HuH-7 (cell line): ENCODE data around the gene LACRT.
"Not testable (repeated sequence)": the region's sequence is repeated elsewhere in the genome, so short reads cannot be mapped to it uniquely, and the experiment has no call there.

Source experiments
- DNase-seq: peaks from one replicate; pipeline ENCODE4 v3.0.0; 2011; ENCODE audit warnings: low spot score

The LACRT gene, protein sequence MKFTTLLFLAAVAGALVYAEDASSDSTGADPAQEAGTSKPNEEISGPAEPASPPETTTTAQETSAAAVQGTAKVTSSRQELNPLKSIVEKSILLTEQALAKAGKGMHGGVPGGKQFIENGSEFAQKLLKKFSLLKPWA

DNA sequence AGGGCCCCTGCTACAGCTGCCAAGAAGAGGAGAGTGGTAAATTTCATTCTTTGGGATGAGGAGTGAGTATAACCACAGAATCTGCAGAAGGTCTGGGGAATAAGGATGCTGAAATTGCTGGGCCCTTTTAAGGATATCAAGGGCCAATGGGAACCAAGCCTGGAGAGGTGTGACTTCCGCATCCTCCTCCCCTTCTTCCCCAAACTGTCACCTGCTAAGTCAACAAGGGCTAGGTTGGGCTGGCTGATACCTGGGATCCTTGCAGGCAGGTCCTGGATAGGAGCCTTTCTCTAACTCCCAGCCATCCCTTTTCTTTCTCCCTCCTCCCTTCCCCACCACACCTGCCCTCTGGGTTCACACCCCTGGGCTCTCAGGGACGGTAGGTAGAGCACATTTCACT, at the start of gene LACRT:
TSS of gene LACRT (minus strand) at position 101 of the 400 bp plus-strand sequence. CDS start at position 47, 54 bp downstream.
- DNase-seq, result no peak

DNA sequence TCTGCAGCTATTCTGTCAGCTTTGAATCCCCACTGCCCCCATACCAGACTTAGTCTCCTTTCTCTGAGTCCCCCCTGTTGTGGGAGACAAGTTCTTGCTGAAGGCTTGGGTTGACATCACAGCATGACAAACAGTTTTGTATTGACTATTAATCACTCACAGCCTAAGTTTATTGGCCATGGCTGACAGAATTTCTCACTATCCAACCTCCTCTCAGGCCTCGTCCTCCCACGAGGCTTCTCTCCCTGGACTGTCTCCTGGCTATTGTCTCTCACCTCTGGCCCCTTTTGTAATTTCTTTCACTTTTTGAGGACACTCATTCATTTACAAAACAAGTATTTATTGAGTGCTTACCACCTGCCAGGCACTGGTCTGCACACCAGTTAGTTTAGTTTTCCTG, 48.7 kb upstream of the LACRT start:
- DNase-seq, result no peak

DNA sequence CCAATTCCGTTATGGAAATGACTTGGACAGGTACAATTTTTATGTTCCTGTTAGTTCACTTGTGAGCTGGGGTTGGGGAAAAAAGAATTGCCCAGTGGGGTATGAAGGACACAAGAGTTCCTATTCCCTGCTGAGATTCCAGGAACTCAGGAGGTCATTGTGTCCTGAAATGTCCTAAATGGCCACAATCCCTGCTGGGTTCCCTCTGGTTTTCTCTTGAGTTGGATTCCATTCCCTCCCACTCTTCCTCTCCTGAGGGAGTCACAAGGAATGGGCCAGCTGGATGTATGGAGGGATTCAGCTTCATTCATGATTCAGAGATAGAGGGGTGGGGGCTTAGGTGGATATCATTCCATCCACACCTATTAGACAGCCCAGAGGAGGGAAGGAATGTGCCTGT, 48.0 kb upstream of the LACRT start:
- no peak for DNase-seq

DNA sequence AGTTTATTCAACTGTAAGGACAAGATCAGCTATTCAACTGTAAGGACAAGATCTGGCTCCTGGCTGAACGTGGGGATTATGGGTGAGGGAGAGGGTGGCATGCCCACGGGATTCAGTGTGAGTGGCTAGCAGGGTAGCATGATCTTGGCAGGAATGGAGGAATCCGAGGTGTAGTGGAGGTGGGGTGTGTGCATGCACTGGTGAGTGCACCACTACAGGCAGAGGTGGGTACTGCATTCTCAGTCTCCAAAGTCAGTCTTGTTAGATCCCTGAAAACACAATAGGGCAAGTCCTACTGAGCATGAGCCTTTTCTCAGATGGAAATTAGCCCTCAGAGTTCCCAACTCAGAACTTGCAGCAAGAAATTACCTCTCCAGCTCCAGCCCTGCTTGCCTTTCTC, 45.7 kb upstream of the LACRT start:
- peak; percentile 56 for DNase-seq

DNA sequence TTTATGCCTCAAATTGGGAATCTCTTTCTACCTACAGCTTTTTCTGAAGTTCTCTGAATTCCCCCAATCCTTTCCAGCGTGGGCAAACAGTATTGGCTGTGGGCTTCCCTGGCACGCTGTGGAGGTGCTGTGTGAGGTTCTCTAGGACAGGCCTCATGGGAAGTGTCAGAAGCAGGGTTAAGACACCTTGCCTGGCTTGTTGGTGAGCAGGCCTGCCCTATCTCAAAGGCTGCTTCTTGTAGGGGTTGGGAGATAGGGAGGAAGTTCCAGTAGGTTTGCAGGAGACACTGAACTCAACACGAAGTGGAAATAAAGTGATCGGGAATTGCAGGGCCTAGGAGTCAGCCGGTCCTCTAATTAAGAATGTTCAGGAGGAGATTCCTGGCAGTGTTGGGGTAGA, 43.4 kb upstream of the LACRT start:
- no peak for DNase-seq

DNA sequence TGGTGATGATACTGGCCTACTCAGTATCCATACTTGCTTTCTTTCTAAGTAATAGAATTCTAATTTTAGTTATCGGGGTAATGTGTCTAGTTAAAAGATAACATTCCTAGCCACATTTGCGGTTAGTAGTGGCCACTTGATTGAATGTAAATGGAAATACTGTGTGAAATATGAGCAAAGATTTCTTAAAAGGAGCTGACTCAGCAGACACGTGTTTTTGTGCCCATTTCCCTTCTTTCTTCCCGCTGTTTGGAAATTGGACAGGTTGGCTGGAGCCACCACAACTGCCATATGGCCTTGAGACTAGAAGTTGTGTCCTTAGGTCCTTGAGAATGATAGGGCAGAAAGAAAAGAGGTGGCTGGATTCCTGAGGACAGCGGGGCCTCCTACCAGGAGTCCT, 33.2 kb upstream of the LACRT start:
- no peak for DNase-seq

DNA sequence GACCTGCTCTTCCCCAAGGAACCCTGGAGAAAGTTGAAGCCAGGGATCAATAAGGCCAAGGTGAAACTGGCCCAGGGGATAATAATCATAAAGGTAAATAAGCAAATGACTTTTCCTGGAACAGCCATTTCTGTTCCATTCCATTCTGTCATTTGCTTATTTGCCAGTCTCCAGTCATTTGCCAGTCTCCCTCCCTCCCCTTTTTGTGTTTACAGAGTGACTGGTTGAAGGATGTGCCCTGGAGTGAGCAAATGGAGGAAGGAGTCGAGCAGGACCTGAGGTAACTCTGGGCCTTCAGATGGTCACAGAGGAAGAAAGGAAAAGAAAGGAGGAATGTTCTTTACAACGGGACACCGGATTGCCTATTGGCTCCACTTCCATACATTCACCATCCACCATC, 31.3 kb upstream of the LACRT start:
- DNase-seq, result no peak

DNA sequence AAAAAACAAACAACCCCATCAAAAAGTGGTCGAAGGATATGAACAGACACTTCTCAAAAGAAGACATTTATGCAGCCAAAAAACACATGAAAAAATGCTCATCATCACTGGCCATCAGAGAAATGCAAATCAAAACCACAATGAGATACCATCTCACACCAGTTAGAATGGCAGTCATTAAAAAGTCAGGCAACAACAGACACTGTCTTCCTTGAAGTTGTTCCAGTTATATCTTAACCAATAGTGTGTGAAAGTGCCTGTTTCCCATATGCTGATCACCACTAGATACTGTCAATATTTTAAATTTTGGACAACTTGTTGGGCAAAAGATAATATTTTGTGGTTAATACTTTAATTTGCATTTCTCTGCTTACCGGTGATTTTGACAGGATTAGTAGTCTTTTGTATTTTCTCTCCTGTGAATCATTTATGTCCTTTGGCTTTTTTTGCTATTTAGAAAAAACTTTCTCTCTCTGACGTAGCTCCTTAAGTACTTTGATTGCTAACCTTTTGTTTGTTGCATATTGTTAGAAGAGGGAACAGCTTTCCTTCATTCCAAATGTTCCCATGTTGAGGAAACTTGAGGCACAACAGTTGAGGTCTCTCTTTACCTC, 30.4 kb upstream of the LACRT start:
- not testable (repeated sequence) for DNase-seq

DNA sequence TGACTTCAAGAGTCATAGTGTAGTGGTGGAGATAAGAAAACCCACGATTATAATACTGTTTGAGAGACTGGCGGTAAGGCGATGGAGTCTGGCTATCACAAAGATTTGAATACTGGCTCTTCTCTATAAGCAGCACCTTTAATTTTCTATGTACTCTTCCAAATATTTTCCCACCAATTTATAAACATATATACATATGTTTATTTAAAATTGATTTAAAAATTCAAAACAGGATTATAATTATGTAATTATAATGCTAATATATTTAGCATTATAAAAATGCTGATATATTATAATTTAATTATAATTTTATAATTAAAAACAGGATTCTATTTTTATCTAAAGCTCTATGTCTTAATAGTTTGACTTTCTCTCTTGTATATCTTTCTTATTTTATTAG, 28.9 kb upstream of the LACRT start:
- no peak for DNase-seq

DNA sequence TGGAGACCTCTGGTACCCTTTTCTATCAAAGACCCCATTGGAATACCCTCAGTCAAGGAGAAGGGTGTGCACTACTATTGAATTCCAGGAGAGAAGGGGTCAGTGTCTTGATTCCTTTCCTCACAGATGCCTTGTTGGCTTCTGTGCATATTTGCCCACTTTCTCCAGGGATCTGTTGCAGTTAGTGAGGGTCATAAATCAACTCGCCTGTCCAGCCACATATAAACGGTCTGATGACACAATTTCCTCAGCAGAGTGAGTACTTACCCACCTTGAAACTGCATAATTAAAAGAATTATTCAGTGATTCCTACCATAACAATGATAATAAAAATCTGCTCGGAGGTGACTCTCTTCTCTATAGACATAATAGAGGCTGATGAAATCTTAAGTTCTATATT, 27.3 kb upstream of the LACRT start:
- no peak for DNase-seq

DNA sequence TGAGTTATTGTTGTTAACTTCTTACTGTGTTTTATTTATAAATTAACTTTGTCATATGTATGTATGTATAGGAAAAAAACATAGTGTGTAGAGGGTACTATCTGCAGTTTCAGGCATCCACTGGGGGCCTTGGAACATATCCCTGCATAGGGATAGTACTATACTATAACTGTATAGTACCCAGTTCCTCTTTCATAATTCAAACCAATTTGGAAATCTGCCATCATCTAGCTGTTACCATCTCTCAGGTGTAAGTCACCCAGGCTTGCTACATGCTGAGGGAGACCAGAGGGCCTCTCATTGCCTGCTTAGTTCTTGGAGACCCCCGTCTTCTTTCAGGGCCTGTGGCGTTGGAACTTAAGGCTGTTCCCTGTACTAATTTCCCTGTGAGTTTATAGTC, 26.4 kb upstream of the LACRT start:
- DNase-seq, result no peak

DNA sequence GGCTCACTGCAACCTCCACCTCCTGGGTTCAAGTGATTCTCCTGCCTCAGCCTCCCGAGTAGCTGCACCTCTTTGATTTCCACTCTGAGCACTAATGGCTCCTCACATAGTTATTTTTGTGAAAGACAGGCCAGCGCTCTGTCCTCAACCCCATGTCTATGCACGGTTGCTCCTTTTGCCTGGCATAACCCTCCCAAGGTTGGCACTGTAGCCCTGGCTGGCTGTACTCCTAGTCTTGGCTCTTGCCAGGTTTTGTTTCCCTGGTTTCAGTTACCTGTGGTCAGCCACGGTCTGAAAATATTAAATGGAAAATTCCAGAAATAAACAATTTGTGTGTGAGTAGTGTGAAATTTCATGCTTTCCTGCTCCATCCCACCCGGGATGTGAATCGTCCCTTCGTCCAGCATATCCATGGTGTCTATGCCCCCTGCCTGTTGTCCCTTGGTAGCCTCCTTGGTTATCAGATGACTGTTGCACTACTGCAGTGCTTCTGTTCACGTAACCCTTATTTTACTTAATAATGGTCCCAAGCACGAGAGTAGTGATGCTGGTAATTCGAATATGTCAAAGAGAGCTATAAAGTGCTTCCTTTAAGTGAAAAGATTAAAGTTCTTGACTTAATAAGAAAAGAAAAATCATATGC, 25.7 kb upstream of the LACRT start:
- no peak for DNase-seq

DNA sequence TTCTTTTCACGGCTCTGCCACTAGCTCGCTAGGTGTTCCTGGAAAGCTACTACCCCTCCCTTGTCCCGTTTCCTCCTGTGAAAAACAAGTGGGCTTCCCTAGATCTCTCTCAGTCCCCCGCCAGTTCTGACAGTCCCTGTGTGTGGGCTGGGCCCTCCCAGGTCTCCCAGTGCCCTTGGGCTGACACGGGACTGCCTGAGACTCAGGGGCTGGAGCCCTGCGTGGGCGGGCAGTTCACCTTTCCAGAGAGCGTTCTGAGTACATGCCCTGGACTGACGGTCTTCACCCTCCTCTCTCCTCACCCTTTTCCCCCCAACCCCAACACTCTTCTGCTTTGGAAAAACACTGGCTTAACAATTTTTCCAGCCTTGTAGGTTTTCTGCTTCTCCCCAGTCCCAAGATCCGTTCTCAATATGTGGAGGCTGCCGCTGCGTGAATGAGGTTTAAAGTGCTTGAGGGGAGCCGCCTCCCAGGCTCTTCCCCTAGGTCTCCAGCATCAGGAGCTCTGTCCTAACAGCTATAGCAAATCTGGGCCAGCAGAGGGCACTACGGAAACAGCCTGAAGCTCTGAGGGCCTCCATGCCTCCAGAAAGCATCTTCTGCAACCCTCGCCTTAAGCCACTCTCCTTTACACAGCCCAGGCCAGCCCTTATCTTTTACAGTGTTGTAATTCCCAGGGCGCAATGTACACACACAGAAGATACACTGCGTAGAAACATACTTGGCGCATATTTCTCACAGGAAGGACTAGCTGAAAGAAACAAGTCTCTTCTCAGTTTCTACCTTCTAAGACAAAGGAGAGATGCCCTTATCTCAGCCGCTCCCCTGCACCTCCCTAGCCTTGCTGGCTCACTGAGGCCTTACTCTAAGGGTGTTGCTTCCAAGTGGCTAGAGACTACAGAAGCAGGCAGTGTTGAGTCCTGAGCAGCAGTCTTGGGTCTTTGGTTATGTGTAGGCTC, 23.9 kb upstream of the LACRT start:
- peak; percentile 65 for DNase-seq

DNA sequence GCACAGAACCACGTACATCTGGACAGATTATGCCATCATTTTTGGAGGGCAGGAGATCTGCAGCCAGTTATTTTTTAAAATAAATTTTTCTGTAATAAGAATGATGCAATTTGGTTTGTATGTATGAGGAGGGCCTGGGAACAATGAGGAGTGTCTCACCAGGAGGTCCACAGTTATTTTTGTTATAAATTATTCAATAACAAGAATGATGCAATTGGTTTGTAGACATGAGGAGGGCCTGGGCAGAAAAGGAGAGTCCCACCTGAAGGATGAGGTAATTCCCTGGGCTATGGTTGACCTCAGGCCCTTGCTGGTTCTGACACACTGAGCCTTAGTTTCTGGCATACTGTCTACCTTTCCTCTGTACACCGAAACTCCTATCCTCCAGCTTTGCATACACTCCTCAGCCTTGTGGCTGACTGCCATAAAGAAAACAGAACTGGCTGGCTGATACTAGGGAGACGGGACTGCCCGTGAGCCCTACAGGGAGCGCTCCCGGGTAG, 22.5 kb upstream of the LACRT start:
- no peak for DNase-seq

DNA sequence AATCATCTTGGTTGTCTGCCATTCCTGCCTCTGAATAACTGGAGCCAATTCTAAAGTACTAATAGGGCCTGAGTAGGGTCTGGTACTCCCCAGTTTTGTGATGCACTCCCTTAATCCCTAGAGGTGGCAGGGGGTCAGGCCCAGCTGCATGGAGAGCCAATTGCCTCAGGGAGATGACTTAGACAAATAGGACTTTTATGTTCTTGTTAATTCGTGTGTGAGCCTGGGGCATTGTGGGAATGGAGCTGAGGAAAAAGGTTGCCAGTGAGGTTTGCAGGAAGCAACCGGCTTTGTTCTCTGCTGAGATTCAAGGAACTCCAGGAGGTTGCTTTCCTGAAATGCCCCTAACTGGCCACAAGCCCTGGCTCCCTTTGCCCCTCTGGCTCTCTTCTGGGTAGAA, 20.2 kb upstream of the LACRT start:
- no peak for DNase-seq

DNA sequence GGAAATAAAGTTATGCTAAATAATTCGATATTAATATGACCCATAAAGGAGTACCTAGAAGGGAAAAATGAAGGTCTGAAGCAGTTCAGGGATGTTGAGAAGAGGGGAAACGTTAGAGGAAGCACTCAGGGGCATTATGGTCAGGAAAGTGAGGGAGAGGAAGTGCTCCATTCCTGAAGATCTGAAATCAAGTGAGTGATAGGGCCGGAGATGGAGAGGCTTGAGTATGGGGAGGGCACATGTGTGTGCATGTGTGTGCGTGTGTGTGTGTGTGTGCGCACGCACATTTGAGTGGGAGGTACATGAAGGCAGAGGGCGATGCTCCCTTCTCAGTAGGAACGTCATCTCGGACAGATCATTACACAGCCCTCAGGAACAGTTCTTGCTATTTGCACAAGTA, 18.3 kb upstream of the LACRT start:
- DNase-seq, result no peak

DNA sequence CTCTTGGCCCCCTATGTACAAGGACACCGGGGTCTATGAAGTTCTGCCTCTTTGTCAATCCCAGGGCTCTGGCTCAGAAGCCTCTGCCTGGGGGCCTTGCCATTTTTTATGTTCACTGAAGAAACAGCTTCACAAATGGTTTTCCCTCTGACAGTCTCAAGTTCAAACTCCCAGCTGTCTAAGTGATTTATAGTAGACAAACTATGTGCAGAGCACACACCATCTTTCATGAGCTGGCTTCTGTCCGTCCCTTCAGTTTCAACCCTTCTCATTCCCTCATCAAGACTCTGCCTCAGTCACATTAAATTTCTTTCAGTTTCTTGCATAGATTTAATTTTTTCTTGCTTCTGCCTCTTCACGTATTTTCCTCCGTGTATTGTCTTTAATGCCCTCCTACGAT, 16.2 kb upstream of the LACRT start:
- DNase-seq, result no peak

DNA sequence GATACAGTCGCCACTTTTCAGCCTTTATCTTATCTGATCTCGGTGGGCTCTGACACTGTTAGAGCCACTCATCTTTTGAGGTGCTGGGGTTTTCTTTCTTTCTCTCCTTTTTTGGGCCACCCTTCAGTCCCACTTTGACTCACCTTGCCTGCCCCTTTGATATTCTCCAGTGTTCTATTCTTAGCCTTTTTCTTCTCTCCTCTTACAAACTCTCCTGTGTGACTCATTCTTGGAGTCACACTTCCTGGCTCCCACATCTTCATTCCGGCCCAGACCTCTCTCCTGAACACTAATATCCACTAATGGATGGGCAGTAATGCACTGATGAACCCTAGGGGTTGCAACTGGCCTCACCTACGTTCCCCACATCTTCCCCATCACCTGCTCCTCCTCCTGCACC, 15.7 kb upstream of the LACRT start:
- DNase-seq, result no peak

DNA sequence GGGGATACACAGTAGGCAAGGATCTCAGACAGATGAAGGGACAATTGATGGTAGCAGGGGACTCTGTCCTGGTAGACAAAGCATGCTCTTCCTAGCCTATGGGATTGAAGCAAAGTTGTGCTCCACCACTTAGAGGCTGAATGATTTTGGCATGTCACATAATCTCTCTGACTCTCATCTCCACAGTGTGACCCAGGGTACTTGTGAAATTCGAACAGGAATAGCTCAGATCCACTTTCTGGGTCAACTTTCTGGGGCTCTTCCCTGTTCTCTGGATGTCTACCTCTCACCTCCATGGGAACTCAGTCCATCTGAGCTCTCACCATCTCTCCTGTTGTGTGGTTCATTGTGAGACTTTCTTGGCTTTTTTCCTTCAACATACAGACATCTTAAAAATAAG, 15.1 kb upstream of the LACRT start:
- no peak for DNase-seq

DNA sequence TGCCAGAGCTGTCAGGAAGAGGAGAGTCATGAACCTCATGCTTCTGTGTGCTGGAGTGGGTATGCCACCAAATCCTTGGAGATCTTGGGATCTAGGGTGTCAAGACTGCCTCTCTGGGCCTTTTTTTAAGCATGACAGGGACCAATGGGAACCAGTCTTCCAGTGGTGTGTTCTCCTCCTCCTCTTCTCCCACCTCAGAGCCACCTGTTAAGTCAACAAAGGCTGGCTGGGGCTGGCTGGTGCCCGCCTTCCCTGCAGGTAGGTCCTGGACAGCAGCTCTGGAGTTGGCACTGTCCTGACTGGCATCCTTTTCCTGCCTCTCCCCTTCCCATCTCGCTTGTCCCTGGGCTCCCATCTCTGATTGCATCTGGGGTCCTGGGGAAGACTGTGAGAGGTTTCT, 13.6 kb upstream of the LACRT start, which contains the start of gene DCD:
TSS of gene DCD (minus strand) at position 101 of the 400 bp plus-strand sequence. CDS start at position 39, 62 bp downstream.
- DNase-seq, result no peak

DNA sequence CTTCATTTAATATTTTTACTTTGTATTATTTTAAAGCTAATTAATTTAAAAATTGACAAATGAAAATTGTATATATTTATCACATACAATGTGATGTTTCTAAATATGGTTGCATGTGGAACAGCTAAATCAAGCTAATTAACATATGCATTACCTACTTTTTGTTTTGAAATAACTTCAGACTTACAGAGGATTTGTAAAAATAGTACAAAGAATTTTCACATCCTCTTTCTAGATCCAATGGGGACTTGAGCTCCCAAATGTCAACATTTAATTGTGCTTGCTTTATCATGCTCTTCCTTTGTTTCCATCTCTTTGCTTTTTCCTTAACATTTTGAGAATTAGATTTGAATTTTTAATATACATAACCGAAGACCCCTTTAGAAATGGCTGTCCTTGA, 6.9 kb upstream of the LACRT start:
- DNase-seq, result no peak

DNA sequence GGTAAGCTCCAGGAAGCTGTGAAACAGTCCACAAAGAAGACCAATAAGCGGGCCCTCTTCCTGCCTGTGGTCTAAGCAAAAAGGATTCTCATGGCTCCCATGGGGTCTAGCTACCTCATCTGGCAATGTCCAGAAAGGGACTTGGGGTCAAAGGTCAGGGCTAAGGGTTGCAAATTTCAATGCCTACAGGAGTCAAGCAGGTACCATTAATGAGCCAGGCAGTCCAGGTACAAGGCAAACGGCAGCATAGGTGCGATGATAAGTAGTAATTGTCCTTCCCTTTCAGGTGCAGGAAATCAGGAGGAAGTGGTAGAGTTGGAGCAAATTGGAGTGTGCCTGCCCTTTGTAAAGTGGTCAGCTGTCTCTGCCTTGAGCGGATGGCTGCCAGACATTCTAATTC, 6.4 kb upstream of the LACRT start:
- DNase-seq, result no peak
